Measurements from ENCODE around the gene CRYGA.

DNA sequence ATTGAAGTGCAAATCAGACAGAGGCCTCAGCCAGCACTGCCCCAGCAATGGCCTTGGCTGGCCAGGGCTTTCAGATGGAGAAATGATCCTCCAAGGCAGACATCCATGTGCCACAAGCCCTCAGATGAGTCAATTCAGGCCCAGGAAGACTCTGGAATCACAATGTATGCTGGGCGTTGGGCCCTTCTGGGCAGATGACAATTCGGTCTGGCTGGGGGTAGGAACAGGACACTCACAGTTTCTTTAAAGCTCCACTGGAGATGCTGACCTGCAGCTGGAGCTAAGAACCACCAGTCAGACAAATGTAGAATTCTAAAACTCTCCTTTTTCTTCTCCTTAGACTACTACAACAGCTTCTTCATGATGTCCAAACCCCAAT, 26.7 kb downstream of the CRYGA start:
- TF ChIP-seq, protein P1, sequence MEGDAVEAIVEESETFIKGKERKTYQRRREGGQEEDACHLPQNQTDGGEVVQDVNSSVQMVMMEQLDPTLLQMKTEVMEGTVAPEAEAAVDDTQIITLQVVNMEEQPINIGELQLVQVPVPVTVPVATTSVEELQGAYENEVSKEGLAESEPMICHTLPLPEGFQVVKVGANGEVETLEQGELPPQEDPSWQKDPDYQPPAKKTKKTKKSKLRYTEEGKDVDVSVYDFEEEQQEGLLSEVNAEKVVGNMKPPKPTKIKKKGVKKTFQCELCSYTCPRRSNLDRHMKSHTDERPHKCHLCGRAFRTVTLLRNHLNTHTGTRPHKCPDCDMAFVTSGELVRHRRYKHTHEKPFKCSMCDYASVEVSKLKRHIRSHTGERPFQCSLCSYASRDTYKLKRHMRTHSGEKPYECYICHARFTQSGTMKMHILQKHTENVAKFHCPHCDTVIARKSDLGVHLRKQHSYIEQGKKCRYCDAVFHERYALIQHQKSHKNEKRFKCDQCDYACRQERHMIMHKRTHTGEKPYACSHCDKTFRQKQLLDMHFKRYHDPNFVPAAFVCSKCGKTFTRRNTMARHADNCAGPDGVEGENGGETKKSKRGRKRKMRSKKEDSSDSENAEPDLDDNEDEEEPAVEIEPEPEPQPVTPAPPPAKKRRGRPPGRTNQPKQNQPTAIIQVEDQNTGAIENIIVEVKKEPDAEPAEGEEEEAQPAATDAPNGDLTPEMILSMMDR (IDR thresholded peaks at IDR 0.05; ENCODE audit: insufficient read depth, low read length), result no peak
- TF ChIP-seq POLR2AphosphoS5 (IDR thresholded peaks at IDR 0.05; ENCODE audit: low read depth), result no peak
